SK-N-SH treated with all-trans-retinoic acid at 6 μM for 48 hours (cell line): Measurements from ENCODE around the gene FRS2.

ENCODE experiments used
- ATAC-seq: fragments of 200-7000 bp; cut with Tn5 transposase; 3 replicates; pipeline ENCODE4 v1.9.1; 2020; ENCODE audit warnings: mild to moderate bottlenecking, moderate library complexity
- ARNTL ChIP-seq: fragments of 450-650 bp; formaldehyde crosslinking; IDR thresholded peaks from 2 replicates; pipeline ENCODE4 v1.5.0; 2020; ENCODE audit warnings: low read depth, mild to moderate bottlenecking, moderate library complexity, borderline replicate concordance
- BACH2 ChIP-seq: fragments of 250-450 bp; sonication (Bioruptor Pico); IDR thresholded peaks from 2 replicates; pipeline ENCODE4 v1.9.0; 2021; ENCODE audit warnings: mild to moderate bottlenecking, borderline replicate concordance
- CSDC2 ChIP-seq: fragments of 250-450 bp; sonication (Bioruptor Pico); IDR thresholded peaks from 2 replicates; pipeline ENCODE4 v1.5.0; 2020; ENCODE audit warnings: mild to moderate bottlenecking, moderate library complexity
- CSRNP3 ChIP-seq: fragments of 250-450 bp; sonication (Bioruptor Pico); IDR thresholded peaks from 2 replicates; pipeline ENCODE4 v1.5.1; 2021; ENCODE audit warnings: mild to moderate bottlenecking, moderate library complexity
- ESRRG ChIP-seq: fragments of 250-450 bp; sonication (Bioruptor Pico); IDR thresholded peaks from 2 replicates; pipeline ENCODE4 v1.6.1; 2021; ENCODE audit warnings: mild to moderate bottlenecking
- GLIS3 ChIP-seq: fragments of 250-450 bp; sonication (Bioruptor Pico); IDR thresholded peaks from 2 replicates; pipeline ENCODE4 v1.5.0; 2020; ENCODE audit warnings: mild to moderate bottlenecking, moderate library complexity
- ISL1 ChIP-seq: fragments of 250-450 bp; sonication (Bioruptor Pico); IDR thresholded peaks from 2 replicates; pipeline ENCODE4 v2.1.2; 2022; ENCODE audit warnings: mild to moderate bottlenecking, moderate library complexity
- OSR1 ChIP-seq: fragments of 250-450 bp; sonication (Bioruptor Pico); IDR thresholded peaks from 2 replicates; pipeline ENCODE4 v1.8.0; 2022; ENCODE audit warnings: moderate library complexity, mild to moderate bottlenecking, inconsistent platforms
- POU6F1 ChIP-seq: fragments of 250-450 bp; sonication (Bioruptor Pico); IDR thresholded peaks from 2 replicates; pipeline ENCODE4 v1.8.0; 2021; ENCODE audit warnings: low read depth, mild to moderate bottlenecking, moderate library complexity, borderline replicate concordance
- PPARA ChIP-seq: fragments of 250-450 bp; sonication (Bioruptor Pico); IDR thresholded peaks from 2 replicates; pipeline ENCODE4 v1.5.0; 2020; ENCODE audit warnings: mild to moderate bottlenecking, borderline replicate concordance
- SNAI2 ChIP-seq: fragments of 250-450 bp; sonication (Bioruptor Pico); IDR thresholded peaks from 2 replicates; pipeline ENCODE4 v1.5.0; 2020; ENCODE audit warnings: mild to moderate bottlenecking, moderate library complexity
- TCF4 ChIP-seq: fragments of 250-450 bp; sonication (Bioruptor Pico); IDR thresholded peaks from 2 replicates; pipeline ENCODE4 v1.8.0; 2021; ENCODE audit warnings: mild to moderate bottlenecking, moderate library complexity, borderline replicate concordance
- TOX ChIP-seq: fragments of 250-450 bp; sonication (Bioruptor Pico); IDR thresholded peaks from 2 replicates; pipeline ENCODE4 v1.8.0; 2021; ENCODE audit warnings: mild to moderate bottlenecking, moderate library complexity, borderline replicate concordance
- ZC3H10 ChIP-seq: fragments of 250-450 bp; sonication (Bioruptor Pico); IDR thresholded peaks from 2 replicates; pipeline ENCODE4 v1.5.1; 2021; ENCODE audit warnings: mild to moderate bottlenecking, moderate library complexity
- ZFP3 ChIP-seq: fragments of 250-450 bp; sonication (Bioruptor Pico); IDR thresholded peaks from 2 replicates; pipeline ENCODE4 v1.5.0; 2020; ENCODE audit warnings: mild to moderate bottlenecking, moderate library complexity
- ZFP30 ChIP-seq: fragments of 450-650 bp; formaldehyde crosslinking; IDR thresholded peaks from 2 replicates; pipeline ENCODE4 v1.5.0; 2022; ENCODE audit warnings: mild to moderate bottlenecking, moderate library complexity
- ZNF565 ChIP-seq: fragments of 450-650 bp; formaldehyde crosslinking; conservative IDR thresholded peaks from 2 replicates; pipeline ENCODE4 v1.5.0; 2020; ENCODE audit warnings: low read depth, mild to moderate bottlenecking, moderate library complexity
- ZNF70 ChIP-seq: fragments of 450-650 bp; formaldehyde crosslinking; IDR thresholded peaks from 2 replicates; pipeline ENCODE4 v1.5.0; 2020; ENCODE audit warnings: mild to moderate bottlenecking, moderate library complexity
- TF ChIP-seq, protein P1 (sequence below): fragments of 250-450 bp; sonication (Bioruptor Pico); IDR thresholded peaks from 2 replicates; pipeline ENCODE4 v1.8.0; 2020; ENCODE audit warnings: mild to moderate bottlenecking, moderate library complexity, borderline replicate concordance
- TF ChIP-seq, protein P2 (sequence below): fragments of 250-450 bp; sonication (Bioruptor Pico); IDR thresholded peaks from 2 replicates; pipeline ENCODE4 v1.5.0; 2020; ENCODE audit warnings: mild to moderate bottlenecking, moderate library complexity
- TF ChIP-seq, protein P3 (sequence below): fragments of 250-450 bp; sonication (Bioruptor Pico); IDR thresholded peaks from 2 replicates; pipeline ENCODE4 v1.5.1; 2020; ENCODE audit warnings: low read depth, mild to moderate bottlenecking, moderate library complexity

FRS2 gene

DNA sequence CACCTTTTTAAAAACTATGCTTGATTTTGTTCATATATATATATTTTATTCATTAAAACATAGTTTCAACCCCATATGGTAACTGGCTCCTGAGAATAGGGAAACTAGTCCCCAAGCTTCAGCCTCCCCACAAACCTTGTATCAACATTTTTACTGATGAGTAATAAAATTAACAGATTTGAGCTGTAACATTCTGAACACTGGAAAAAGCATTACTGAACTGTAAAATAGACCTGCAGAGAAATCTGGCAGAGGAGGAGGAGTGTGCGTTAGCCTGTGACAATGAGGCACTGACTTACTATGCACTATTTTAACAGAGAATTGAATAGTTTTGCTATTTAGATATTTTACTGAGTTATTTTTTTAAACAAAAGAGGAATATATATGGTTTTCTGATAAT, 43.1 kb downstream of the FRS2 start:
- no peak for ATAC-seq
- no peak for TF ChIP-seq CSDC2 (CRISPR knock-in tag)
- TF ChIP-seq, protein P1, sequence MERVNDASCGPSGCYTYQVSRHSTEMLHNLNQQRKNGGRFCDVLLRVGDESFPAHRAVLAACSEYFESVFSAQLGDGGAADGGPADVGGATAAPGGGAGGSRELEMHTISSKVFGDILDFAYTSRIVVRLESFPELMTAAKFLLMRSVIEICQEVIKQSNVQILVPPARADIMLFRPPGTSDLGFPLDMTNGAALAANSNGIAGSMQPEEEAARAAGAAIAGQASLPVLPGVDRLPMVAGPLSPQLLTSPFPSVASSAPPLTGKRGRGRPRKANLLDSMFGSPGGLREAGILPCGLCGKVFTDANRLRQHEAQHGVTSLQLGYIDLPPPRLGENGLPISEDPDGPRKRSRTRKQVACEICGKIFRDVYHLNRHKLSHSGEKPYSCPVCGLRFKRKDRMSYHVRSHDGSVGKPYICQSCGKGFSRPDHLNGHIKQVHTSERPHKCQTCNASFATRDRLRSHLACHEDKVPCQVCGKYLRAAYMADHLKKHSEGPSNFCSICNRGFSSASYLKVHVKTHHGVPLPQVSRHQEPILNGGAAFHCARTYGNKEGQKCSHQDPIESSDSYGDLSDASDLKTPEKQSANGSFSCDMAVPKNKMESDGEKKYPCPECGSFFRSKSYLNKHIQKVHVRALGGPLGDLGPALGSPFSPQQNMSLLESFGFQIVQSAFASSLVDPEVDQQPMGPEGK (CRISPR knock-in tag), result no peak
- no peak for TF ChIP-seq ESRRG (CRISPR knock-in tag)
- no peak for TF ChIP-seq ZFP3
- TF ChIP-seq ZC3H10 (CRISPR knock-in tag), result no peak
- TF ChIP-seq SNAI2 (CRISPR knock-in tag), result no peak
- TF ChIP-seq POU6F1 (CRISPR knock-in tag), result no peak
- TF ChIP-seq OSR1 (CRISPR knock-in tag), result no peak
- no peak for TF ChIP-seq CSRNP3 (CRISPR knock-in tag)
- TF ChIP-seq ZNF70, result no peak
- no peak for TF ChIP-seq TOX (CRISPR knock-in tag)
- no peak for TF ChIP-seq ARNTL (CRISPR knock-in tag)
- TF ChIP-seq, protein P2, sequence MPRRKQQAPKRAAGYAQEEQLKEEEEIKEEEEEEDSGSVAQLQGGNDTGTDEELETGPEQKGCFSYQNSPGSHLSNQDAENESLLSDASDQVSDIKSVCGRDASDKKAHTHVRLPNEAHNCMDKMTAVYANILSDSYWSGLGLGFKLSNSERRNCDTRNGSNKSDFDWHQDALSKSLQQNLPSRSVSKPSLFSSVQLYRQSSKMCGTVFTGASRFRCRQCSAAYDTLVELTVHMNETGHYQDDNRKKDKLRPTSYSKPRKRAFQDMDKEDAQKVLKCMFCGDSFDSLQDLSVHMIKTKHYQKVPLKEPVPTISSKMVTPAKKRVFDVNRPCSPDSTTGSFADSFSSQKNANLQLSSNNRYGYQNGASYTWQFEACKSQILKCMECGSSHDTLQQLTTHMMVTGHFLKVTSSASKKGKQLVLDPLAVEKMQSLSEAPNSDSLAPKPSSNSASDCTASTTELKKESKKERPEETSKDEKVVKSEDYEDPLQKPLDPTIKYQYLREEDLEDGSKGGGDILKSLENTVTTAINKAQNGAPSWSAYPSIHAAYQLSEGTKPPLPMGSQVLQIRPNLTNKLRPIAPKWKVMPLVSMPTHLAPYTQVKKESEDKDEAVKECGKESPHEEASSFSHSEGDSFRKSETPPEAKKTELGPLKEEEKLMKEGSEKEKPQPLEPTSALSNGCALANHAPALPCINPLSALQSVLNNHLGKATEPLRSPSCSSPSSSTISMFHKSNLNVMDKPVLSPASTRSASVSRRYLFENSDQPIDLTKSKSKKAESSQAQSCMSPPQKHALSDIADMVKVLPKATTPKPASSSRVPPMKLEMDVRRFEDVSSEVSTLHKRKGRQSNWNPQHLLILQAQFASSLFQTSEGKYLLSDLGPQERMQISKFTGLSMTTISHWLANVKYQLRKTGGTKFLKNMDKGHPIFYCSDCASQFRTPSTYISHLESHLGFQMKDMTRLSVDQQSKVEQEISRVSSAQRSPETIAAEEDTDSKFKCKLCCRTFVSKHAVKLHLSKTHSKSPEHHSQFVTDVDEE (CRISPR knock-in tag), result no peak
- TF ChIP-seq ZFP30, result no peak
- TF ChIP-seq ZNF565, result no peak
- TF ChIP-seq TCF4 (CRISPR knock-in tag), result no peak

GRCh38 chr12:69514111-69514510, 43.9 kb downstream of the FRS2 start:
- TF ChIP-seq, protein P3, sequence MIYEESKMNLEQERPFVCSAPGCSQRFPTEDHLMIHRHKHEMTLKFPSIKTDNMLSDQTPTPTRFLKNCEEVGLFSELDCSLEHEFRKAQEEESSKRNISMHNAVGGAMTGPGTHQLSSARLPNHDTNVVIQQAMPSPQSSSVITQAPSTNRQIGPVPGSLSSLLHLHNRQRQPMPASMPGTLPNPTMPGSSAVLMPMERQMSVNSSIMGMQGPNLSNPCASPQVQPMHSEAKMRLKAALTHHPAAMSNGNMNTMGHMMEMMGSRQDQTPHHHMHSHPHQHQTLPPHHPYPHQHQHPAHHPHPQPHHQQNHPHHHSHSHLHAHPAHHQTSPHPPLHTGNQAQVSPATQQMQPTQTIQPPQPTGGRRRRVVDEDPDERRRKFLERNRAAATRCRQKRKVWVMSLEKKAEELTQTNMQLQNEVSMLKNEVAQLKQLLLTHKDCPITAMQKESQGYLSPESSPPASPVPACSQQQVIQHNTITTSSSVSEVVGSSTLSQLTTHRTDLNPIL (CRISPR knock-in tag), result no peak
- TF ChIP-seq ISL1 (CRISPR knock-in tag) (no peak), TOX (CRISPR knock-in tag) (no peak), PPARA (no peak), BACH2 (CRISPR knock-in tag) (no peak)
- no peak for ATAC-seq

DNA sequence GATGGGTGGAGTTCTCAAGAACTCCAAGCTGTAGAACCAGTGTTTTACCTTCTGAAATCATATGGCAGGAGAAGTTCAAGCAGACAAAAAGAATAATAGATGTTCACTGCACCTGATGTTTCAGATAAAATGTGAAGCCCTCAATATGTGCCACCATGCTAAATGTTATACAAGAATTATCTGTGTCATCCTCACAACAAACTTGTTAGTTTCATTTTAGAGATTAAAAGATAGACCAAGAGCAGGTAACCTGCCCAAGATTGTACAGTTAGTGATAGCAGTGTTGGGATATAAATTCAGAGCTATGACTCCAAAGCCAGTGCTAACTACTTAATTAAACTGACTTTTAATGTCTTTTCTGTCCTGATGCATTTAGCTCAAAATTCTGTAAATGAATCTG, 44.7 kb downstream of the FRS2 start:
- TF ChIP-seq ISL1 (CRISPR knock-in tag) (no peak), CSDC2 (CRISPR knock-in tag) (no peak), SNAI2 (CRISPR knock-in tag) (no peak), PPARA (no peak), POU6F1 (CRISPR knock-in tag) (no peak), GLIS3 (CRISPR knock-in tag) (no peak), ZC3H10 (CRISPR knock-in tag) (no peak), TOX (CRISPR knock-in tag) (no peak)
- TF ChIP-seq, protein P2 (CRISPR knock-in tag), result no peak
- TF ChIP-seq, all 23 proteins: peak for 0
- ATAC-seq, result no peak
